CD4-positive, alpha-beta T cell treated with Interleukin-4 for 4 hours (primary cell): ENCODE measurements around the gene CFAP299.
"Not testable (repeated sequence)": the region's sequence is repeated elsewhere in the genome, so short reads cannot be mapped to it uniquely, and the experiment has no call there.

Source experiments
- DNase-seq: peaks from one replicate; pipeline ENCODE4 v3.0.0-alpha.2; 2020

The CFAP299 gene

GRCh38 chr4:80749558-80749957 lies 414.0 kb downstream of the CFAP299 start:
- DNase-seq, result not testable (repeated sequence)

- DNase-seq, result no peak
These were observed 415.7 kb downstream of the CFAP299 start for GRCh38 chr4:80751200-80751599.

GRCh38 chr4:80767944-80768343 lies 432.4 kb downstream of the CFAP299 start:
- DNase-seq, result no peak

- no peak for DNase-seq
These were observed 440.6 kb downstream of the CFAP299 start for GRCh38 chr4:80776168-80776567.

- DNase-seq, result no peak
These were observed 445.9 kb downstream of the CFAP299 start for GRCh38 chr4:80781431-80781830.

GRCh38 chr4:80787306-80787705 lies 451.8 kb downstream of the CFAP299 start:
- no peak for DNase-seq

GRCh38 chr4:80788798-80789197 lies 453.3 kb downstream of the CFAP299 start:
- no peak for DNase-seq

- DNase-seq, result no peak
These were observed 454.6 kb downstream of the CFAP299 start for GRCh38 chr4:80790152-80790551.

GRCh38 chr4:80793660-80794059 lies 458.1 kb downstream of the CFAP299 start:
- not testable (repeated sequence) for DNase-seq

- no peak for DNase-seq
These were observed 462.6 kb downstream of the CFAP299 start for GRCh38 chr4:80798082-80798481.

- not testable (repeated sequence) for DNase-seq
These were observed 465.2 kb downstream of the CFAP299 start for GRCh38 chr4:80800719-80801118.

GRCh38 chr4:80803337-80803736 lies 467.8 kb downstream of the CFAP299 start:
- no peak for DNase-seq

- no peak for DNase-seq
These were observed 470.9 kb downstream of the CFAP299 start for GRCh38 chr4:80806472-80806871.

GRCh38 chr4:80809039-80809729 lies 473.7 kb downstream of the CFAP299 start:
- DNase-seq, result no peak

GRCh38 chr4:80811406-80811805 lies 475.9 kb downstream of the CFAP299 start:
- no peak for DNase-seq

- DNase-seq, result no peak
These were observed 476.6 kb downstream of the CFAP299 start for GRCh38 chr4:80812145-80812544.

- DNase-seq, result no peak
These were observed 478.7 kb downstream of the CFAP299 start for GRCh38 chr4:80814266-80814665.

- no peak for DNase-seq
These were observed 496.1 kb downstream of the CFAP299 start for GRCh38 chr4:80831383-80832361.

GRCh38 chr4:80839281-80839680 lies 503.8 kb downstream of the CFAP299 start:
- no peak for DNase-seq

- no peak for DNase-seq
These were observed 504.3 kb downstream of the CFAP299 start for GRCh38 chr4:80839792-80840191.

- no peak for DNase-seq
These were observed 504.9 kb downstream of the CFAP299 start for GRCh38 chr4:80840396-80840795.

- no peak for DNase-seq
These were observed 506.2 kb downstream of the CFAP299 start for GRCh38 chr4:80841587-80842281.

- DNase-seq, result no peak
These were observed 510.7 kb downstream of the CFAP299 start for GRCh38 chr4:80846210-80846609.
